GM23338 (cell line): ENCODE measurements around the gene SPATA33. TPM values are rescaled to one million over a fixed set of nuclear protein-coding genes. Genes with fewer than 3 reads are reported as not detected.

ENCODE experiments used
- ATAC-seq: fragments of 200-7000 bp; cut with Tn5 transposase; 3 replicates; pipeline ENCODE4 v1.9.1; 2020
- DNase-seq: peaks from one replicate; pipeline ENCODE4 v3.0.0-alpha.2; 2015; ENCODE audit warnings: low spot score
- H2AFZ ChIP-seq: fragments of 200-600 bp; sonication (generic); 2 replicates; pipeline ENCODE4 v1.8.0; 2016; ENCODE audit warnings: antibody characterized with exemption, mild to moderate bottlenecking, moderate library complexity
- H3F3A ChIP-seq: fragments of 200-600 bp; sonication (generic); replicated peaks from 2 replicates; pipeline ENCODE4 v1.8.0; 2017; ENCODE audit warnings: antibody characterized with exemption, mixed run types, low read depth
- H3K27ac ChIP-seq: fragments of 200-600 bp; sonication (generic); 2 replicates; pipeline ENCODE4 v1.6.1; 2016; ENCODE audit warnings: low read depth
- H3K27me3 ChIP-seq: fragments of 200-600 bp; sonication (generic); 2 replicates; pipeline ENCODE4 v1.8.0; 2016; ENCODE audit warnings: mild to moderate bottlenecking, mixed run types, moderate library complexity; ENCODE audit not compliant: insufficient read depth
- H3K36me3 ChIP-seq: fragments of 200-600 bp; sonication (generic); 2 replicates; pipeline ENCODE4 v1.8.0; 2016; ENCODE audit warnings: mild to moderate bottlenecking; ENCODE audit not compliant: insufficient read depth
- H3K4me1 ChIP-seq: fragments of 200-600 bp; sonication (generic); 2 replicates; pipeline ENCODE4 v1.8.0; 2016; ENCODE audit warnings: mild to moderate bottlenecking, moderate library complexity; ENCODE audit not compliant: insufficient read depth
- H3K4me2 ChIP-seq: fragments of 200-600 bp; sonication (generic); 2 replicates; pipeline ENCODE4 v1.7.1; 2017; ENCODE audit warnings: mixed run types
- H3K4me3 ChIP-seq: fragments of 200-600 bp; sonication (generic); 2 replicates; pipeline ENCODE4 v1.6.1; 2016; ENCODE audit warnings: mixed run types
- H3K79me2 ChIP-seq: fragments of 200-600 bp; sonication (generic); replicated peaks from 2 replicates; pipeline ENCODE4 v1.8.0; 2017; ENCODE audit warnings: mild to moderate bottlenecking; ENCODE audit not compliant: insufficient read depth
- H3K9me2 ChIP-seq: fragments of 200-600 bp; sonication (generic); 2 replicates; pipeline ENCODE4 v1.8.0; 2017; ENCODE audit not compliant: insufficient read depth
- H4K20me1 ChIP-seq: fragments of 200-600 bp; sonication (generic); replicated peaks from 2 replicates; pipeline ENCODE4 v1.8.0; 2017; ENCODE audit warnings: mild to moderate bottlenecking; ENCODE audit not compliant: insufficient read depth
- H3K27ac Mint-ChIP-seq: 2 replicates; pipeline ENCODE4 v1.8.0; 2020; ENCODE audit warnings: inconsistent platforms, mild to moderate bottlenecking, moderate library complexity, mixed read lengths
- H3K27me3 Mint-ChIP-seq: 3 replicates; pipeline ENCODE4 v1.8.0; 2022; ENCODE audit warnings: low read depth, mild to moderate bottlenecking, moderate library complexity, mixed read lengths, inconsistent platforms; ENCODE audit not compliant: insufficient read depth, poor library complexity
- H3K36me3 Mint-ChIP-seq: 3 replicates; pipeline ENCODE4 v1.8.0; 2021; ENCODE audit warnings: low read depth, mild to moderate bottlenecking, inconsistent platforms, moderate library complexity, mixed read lengths
- H3K4me1 Mint-ChIP-seq: 3 replicates; pipeline ENCODE4 v1.8.0; 2020; ENCODE audit warnings: mild to moderate bottlenecking, inconsistent platforms, mixed read lengths
- H3K4me3 Mint-ChIP-seq: 3 replicates; pipeline ENCODE4 v1.8.0; 2021; ENCODE audit warnings: moderate library complexity, mild to moderate bottlenecking, inconsistent platforms, mixed read lengths
- H3K9me3 Mint-ChIP-seq: 3 replicates; pipeline ENCODE4 v1.8.0; 2020; ENCODE audit warnings: moderate library complexity, mild to moderate bottlenecking, inconsistent platforms, mixed read lengths
- CREB1 ChIP-seq: fragments of 250-450 bp; sonication (Bioruptor Pico); IDR thresholded peaks from 2 replicates; pipeline ENCODE4 v1.5.0; 2020; ENCODE audit warnings: low read depth, mild to moderate bottlenecking, moderate library complexity
- JUNB ChIP-seq: IDR thresholded peaks from one replicate; pipeline ENCODE4 v1.6.1; 2016; ENCODE audit warnings: antibody characterized with exemption; ENCODE audit not compliant: unreplicated experiment
- POLR2AphosphoS5 ChIP-seq: IDR thresholded peaks from 2 replicates; pipeline ENCODE4 v1.6.1; 2016; ENCODE audit warnings: antibody characterized with exemption, low read depth
- ZNF114 ChIP-seq: fragments of 250-450 bp; sonication (Bioruptor Pico); IDR thresholded peaks from 2 replicates; pipeline ENCODE4 v1.5.0; 2020; ENCODE audit warnings: mild to moderate bottlenecking, moderate library complexity
- polyA plus RNA-seq: library from polyadenylated mRNA; unstranded; fragments of >200 nt; fragmentation: Nextera tagmentation; extraction: Ambion mirVana; gene quantifications from 2 replicates; pipeline ENCODE4 v1.2.1, GENCODE V29; 2016
- total RNA-seq: library from RNA; depleted of rRNA; stranded (reverse); fragments of >200 nt; shearing (Covaris generic); gene quantifications from 2 replicates; pipeline ENCODE4 v1.2.3, GENCODE V29; 2014
- TF ChIP-seq, protein P1 (sequence below): IDR thresholded peaks from one replicate; pipeline ENCODE4 v1.6.1; 2018; ENCODE audit warnings: antibody characterized with exemption; ENCODE audit not compliant: unreplicated experiment
- TF ChIP-seq, protein P2 (sequence below): fragments of 250-450 bp; sonication (Bioruptor Pico); IDR thresholded peaks from 2 replicates; pipeline ENCODE4 v1.5.0; 2020; ENCODE audit warnings: mild to moderate bottlenecking, moderate library complexity
- TF ChIP-seq, protein P3 (sequence below), 2 experiments: fragments of 200-600 bp in 1 of 2; sonication (generic) in 1 of 2; conservative IDR thresholded peaks; 2 replicates each; pipeline versions ENCODE4 v1.5.1 to v1.6.1; 2016 to 2017; ENCODE audit warnings: antibody characterized with exemption in 2 of 2, low read depth in 2 of 2, mild to moderate bottlenecking in 2 of 2, moderate library complexity in 1 of 2

The SPATA33 gene
- total and polyA plus RNA-seq, 2 experiments from 2014 or later = 5.8 to 17.4 TPM

GRCh38 chr16:89616623-89617022, 41.0 kb upstream of the SPATA33 start (continued):
- no peak for TF ChIP-seq CREB1
- TF ChIP-seq, protein P1, sequence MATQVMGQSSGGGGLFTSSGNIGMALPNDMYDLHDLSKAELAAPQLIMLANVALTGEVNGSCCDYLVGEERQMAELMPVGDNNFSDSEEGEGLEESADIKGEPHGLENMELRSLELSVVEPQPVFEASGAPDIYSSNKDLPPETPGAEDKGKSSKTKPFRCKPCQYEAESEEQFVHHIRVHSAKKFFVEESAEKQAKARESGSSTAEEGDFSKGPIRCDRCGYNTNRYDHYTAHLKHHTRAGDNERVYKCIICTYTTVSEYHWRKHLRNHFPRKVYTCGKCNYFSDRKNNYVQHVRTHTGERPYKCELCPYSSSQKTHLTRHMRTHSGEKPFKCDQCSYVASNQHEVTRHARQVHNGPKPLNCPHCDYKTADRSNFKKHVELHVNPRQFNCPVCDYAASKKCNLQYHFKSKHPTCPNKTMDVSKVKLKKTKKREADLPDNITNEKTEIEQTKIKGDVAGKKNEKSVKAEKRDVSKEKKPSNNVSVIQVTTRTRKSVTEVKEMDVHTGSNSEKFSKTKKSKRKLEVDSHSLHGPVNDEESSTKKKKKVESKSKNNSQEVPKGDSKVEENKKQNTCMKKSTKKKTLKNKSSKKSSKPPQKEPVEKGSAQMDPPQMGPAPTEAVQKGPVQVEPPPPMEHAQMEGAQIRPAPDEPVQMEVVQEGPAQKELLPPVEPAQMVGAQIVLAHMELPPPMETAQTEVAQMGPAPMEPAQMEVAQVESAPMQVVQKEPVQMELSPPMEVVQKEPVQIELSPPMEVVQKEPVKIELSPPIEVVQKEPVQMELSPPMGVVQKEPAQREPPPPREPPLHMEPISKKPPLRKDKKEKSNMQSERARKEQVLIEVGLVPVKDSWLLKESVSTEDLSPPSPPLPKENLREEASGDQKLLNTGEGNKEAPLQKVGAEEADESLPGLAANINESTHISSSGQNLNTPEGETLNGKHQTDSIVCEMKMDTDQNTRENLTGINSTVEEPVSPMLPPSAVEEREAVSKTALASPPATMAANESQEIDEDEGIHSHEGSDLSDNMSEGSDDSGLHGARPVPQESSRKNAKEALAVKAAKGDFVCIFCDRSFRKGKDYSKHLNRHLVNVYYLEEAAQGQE = no peak
- no peak for TF ChIP-seq ZNF114

- peaks cover 3% of the 10 kb centered on the region; the same call in 2 of the 3 replicates for H3K9me3 Mint-ChIP-seq
- Histone ChIP-seq H3K9me2 (no peaks in the 10 kb centered on the region), H3K4me3 (no peak overlapping the region), H3K27ac (no peak overlapping the region), H3F3A (no peaks in the 10 kb centered on the region), H3K4me2 (no peak overlapping the region), H3K36me3 (no peaks in the 10 kb centered on the region), H2AFZ (no peak overlapping the region), H3K4me1 (no peaks in the 10 kb centered on the region; the same call in 1 of the 2 replicates), H3K27me3 (no peaks in the 10 kb centered on the region), H4K20me1 (no peaks in the 10 kb centered on the region), H3K79me2 (no peaks in the 10 kb centered on the region)
- H3K27me3 Mint-ChIP-seq = peaks cover 15% of the 10 kb centered on the region
- DNase-seq (no peak), ATAC-seq (no peak)
- TF ChIP-seq, protein P2, sequence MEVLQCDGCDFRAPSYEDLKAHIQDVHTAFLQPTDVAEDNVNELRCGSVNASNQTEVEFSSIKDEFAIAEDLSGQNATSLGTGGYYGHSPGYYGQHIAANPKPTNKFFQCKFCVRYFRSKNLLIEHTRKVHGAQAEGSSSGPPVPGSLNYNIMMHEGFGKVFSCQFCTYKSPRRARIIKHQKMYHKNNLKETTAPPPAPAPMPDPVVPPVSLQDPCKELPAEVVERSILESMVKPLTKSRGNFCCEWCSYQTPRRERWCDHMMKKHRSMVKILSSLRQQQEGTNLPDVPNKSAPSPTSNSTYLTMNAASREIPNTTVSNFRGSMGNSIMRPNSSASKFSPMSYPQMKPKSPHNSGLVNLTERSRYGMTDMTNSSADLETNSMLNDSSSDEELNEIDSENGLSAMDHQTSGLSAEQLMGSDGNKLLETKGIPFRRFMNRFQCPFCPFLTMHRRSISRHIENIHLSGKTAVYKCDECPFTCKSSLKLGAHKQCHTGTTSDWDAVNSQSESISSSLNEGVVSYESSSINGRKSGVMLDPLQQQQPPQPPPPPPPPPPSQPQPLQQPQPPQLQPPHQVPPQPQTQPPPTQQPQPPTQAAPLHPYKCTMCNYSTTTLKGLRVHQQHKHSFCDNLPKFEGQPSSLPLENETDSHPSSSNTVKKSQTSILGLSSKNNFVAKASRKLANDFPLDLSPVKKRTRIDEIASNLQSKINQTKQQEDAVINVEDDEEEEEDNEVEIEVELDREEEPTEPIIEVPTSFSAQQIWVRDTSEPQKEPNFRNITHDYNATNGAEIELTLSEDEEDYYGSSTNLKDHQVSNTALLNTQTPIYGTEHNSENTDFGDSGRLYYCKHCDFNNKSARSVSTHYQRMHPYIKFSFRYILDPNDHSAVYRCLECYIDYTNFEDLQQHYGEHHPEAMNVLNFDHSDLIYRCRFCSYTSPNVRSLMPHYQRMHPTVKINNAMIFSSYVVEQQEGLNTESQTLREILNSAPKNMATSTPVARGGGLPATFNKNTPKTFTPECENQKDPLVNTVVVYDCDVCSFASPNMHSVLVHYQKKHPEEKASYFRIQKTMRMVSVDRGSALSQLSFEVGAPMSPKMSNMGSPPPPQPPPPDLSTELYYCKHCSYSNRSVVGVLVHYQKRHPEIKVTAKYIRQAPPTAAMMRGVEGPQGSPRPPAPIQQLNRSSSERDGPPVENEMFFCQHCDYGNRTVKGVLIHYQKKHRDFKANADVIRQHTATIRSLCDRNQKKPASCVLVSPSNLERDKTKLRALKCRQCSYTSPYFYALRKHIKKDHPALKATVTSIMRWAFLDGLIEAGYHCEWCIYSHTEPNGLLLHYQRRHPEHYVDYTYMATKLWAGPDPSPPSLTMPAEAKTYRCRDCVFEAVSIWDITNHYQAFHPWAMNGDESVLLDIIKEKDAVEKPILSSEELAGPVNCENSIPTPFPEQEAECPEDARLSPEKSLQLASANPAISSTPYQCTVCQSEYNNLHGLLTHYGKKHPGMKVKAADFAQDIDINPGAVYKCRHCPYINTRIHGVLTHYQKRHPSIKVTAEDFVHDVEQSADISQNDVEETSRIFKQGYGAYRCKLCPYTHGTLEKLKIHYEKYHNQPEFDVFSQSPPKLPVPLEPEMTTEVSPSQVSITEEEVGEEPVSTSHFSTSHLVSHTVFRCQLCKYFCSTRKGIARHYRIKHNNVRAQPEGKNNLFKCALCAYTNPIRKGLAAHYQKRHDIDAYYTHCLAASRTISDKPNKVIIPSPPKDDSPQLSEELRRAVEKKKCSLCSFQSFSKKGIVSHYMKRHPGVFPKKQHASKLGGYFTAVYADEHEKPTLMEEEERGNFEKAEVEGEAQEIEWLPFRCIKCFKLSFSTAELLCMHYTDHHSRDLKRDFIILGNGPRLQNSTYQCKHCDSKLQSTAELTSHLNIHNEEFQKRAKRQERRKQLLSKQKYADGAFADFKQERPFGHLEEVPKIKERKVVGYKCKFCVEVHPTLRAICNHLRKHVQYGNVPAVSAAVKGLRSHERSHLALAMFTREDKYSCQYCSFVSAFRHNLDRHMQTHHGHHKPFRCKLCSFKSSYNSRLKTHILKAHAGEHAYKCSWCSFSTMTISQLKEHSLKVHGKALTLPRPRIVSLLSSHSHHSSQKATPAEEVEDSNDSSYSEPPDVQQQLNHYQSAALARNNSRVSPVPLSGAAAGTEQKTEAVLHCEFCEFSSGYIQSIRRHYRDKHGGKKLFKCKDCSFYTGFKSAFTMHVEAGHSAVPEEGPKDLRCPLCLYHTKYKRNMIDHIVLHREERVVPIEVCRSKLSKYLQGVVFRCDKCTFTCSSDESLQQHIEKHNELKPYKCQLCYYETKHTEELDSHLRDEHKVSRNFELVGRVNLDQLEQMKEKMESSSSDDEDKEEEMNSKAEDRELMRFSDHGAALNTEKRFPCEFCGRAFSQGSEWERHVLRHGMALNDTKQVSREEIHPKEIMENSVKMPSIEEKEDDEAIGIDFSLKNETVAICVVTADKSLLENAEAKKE (CRISPR knock-in tag) = no peak
- TF ChIP-seq, protein P3, sequence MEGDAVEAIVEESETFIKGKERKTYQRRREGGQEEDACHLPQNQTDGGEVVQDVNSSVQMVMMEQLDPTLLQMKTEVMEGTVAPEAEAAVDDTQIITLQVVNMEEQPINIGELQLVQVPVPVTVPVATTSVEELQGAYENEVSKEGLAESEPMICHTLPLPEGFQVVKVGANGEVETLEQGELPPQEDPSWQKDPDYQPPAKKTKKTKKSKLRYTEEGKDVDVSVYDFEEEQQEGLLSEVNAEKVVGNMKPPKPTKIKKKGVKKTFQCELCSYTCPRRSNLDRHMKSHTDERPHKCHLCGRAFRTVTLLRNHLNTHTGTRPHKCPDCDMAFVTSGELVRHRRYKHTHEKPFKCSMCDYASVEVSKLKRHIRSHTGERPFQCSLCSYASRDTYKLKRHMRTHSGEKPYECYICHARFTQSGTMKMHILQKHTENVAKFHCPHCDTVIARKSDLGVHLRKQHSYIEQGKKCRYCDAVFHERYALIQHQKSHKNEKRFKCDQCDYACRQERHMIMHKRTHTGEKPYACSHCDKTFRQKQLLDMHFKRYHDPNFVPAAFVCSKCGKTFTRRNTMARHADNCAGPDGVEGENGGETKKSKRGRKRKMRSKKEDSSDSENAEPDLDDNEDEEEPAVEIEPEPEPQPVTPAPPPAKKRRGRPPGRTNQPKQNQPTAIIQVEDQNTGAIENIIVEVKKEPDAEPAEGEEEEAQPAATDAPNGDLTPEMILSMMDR (conservative IDR thresholded peaks at IDR 0.05; ENCODE audit: low read depth in 2 of 2) = no peak
- TF ChIP-seq POLR2AphosphoS5 (no peak), JUNB (no peak), CREB1 (no peak)
- no peak overlapping the region; the same call in 2 of the 3 replicates for H3K4me3 Mint-ChIP-seq
- no peak overlapping the region for H3K27ac Mint-ChIP-seq
- peaks cover 15% of the 10 kb centered on the region for H3K4me1 Mint-ChIP-seq
- no peaks in the 10 kb centered on the region; the same call in 2 of the 3 replicates for H3K36me3 Mint-ChIP-seq
Measured at GRCh38 chr16:89617036-89617435, 40.6 kb upstream of the SPATA33 start.
